ENCODE data around the gene STPG1.

STPG1 gene

DNA sequence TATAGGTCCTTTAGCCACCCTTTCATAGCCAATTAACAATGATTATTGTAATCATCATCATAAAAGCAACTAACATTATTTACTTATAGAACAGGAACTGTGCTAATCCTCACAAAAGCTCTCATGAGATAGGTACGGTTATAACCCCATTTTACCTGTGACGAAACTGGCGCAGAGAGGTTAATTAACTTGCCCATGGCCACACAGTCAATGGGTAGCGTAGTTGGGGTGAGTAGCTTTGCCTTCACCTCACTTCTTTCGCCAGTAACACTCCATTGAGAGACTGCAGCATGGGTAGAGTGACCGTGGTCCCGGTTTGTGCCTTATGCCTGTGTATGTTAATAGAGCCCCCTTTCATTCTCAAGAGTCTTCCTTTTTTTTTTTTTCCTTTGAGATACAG is 12.3 kb upstream of the STPG1 start:
- DNase-seq, result no peak

DNA sequence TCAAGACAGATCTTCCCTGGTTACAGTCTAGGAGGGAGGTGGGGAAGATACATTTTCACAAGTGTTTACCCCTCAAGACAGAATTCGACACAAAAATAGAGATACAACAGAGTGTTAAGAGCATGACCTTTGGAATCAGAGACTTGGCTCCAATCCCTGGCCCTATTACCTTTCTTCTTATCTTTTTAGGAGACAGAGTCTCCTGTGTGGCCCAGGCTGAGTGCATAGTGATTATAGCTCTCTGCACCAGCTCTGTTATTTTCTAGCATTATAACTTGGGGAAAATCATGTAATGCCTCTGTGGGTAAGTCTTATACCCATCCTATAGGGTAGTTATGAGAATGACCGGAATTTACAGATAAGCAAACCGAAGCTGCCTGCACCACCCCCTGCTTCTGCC is 11.9 kb upstream of the STPG1 start:
- DNase-seq, result no peak

DNA sequence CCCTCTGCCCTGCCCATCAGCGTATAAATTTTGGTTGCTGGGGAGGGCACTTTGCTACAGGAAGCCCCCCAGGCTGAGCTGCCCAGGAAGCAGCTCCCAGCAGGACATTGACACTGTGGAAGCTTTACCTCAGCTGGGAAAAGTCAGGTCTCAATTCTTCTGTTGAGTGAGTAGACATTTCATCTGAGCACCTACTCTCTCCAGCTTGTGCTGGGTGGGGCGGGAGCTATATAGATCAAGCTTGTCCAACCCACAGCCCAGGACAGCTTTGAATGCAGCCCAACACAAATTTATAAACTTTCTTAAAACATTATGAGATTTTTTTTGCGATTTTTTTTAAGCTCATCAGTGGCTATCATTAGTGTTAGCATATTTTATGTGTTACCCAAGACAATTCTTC is 11.4 kb upstream of the STPG1 start:
- no peak for DNase-seq

DNA sequence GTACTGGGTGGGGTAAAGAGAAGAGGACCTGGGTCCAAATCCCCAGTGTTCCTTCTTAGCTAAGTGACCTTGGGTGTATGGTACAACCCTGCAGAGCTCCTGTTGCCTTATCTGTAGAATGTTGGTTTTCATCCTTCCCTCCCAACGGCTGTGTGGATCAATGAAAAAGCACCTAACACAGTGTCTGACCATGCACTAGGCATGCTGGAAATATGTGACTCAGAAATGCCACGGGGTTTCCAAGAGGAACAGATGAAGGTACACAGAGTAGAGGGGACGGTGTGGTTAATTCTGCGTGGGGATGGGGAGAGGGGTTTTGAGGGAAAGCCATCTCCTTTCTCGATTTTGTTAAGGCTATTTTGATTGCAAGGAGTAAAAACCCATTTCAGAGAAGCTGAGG is 10.6 kb upstream of the STPG1 start:
- peak; percentile 19 for DNase-seq

DNA sequence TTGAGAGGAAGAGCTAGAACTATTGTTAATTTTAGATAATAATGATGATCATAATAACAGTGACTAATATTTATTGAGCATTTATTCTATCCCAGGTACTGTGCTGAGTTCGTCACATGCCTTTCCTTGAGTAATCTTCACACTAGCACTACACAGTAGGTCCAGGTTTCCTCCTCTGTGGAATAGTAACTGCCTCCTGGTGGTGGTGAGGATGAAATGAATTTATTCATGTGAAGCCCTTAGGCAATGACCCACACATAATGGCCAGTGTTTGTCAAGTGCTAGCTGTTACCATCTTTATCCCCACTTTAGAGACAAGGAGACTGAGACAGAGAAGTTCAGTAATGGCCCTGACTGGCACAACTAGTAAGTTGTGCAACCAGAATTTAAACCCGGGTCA is 7.9 kb upstream of the STPG1 start:
- DNase-seq, result no peak

DNA sequence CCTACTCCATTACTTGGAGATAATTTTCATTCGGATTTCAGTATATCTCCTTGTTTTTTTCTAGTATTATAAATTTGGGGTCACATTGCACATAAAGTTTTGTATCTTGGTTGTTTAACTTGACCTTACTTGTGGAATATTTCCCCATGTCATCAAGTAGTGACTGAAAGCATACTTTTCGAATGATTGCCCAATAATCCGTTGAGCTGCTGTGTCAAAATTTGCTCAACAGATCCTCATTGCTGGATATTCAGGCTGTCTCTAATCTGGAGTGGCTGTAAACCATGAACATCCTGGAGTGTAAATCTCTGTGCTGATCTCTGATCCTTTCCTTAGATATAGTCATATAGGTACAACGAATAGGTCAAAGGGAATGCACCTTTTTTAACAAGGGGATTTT is 7.0 kb upstream of the STPG1 start:
- no peak for DNase-seq

DNA sequence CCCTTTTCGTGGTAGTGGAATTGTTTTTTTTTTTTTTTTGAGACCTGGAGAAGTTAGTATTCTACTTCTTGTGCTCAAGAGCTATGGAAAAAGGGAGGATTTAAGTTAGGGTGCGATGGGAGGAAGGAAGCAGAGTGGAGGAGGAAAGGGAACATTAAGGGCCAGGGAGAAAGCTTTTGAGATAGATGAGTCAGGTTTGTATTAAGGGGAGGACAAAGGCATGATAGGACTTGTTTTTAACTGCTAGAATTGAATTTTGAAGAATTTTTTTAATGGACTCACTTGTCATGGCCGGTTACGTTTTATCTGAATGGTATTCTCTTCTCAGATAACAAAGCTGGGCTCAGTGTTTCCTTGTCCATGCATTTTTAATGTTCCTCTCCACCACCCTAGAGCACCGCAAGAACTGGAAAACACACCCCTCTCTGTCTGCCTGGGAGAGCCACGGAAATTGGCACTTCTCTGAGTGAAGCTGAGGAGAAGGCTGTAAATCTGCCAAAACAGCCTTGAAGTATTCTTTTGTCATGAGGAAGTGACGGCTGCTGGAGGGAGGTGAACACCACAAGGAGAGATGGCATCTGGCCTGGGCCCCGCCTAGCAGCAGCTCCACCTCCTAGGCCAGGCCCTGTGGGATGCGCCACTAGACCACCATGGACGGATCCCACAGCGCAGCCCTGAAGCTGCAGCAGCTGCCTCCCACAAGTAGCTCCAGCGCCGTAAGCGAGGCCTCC is 5.5 kb upstream of the STPG1 start:
- no peak for DNase-seq

DNA sequence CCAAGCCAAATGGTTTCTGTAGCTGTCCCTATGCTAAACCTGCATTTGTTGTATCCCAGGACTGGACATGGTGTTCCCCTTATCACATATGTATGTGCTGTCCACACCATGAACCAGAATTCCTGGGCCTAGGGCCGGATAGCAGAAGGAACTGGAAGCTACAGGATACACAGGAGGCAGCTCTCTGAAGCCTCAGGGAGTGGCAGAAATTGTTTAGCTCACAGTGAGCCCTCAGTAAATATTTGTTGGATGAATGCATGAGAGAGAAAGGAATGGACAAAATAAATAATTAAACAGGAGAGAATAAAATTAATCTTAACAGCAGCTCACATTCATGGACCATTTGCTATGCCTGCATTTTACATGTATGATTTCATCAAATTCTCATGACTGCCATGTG is 4.1 kb upstream of the STPG1 start:
- no peak for DNase-seq

DNA sequence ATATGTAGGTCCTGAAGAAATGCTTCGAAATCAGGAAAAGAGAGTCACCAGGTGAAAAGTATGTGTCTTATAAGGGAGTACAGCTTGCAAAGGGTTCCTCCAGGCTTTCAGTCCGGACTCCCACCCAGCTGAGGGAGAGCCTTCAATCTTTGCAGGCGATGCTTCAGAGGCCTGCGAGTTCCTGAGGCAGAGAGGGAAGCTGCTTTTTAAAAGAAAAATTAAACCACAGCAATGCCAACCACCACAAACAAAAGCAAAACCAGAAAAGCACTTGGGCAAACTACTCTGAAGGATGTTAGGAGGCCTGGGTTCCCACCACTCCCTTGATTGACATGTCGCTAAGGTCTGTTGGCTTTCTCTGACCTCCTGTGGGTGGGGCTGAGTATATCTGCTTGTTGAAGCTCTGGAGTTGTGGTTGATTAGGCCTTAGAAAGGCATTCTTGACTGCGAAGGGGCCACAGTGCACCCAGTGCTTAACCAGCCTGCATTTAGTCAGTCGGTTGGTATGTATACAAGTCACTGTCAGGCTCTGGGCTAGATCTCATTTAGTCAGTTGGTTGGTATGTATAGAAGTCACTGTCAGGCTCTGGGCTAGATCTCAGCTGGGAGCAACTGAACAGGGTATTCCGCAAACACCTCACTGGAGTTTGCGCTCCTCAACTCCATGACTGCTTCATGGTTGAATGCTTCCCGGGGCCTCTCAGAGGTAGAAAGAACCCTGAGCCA is 3.2 kb upstream of the STPG1 start:
- peak; percentile 52 for DNase-seq

DNA sequence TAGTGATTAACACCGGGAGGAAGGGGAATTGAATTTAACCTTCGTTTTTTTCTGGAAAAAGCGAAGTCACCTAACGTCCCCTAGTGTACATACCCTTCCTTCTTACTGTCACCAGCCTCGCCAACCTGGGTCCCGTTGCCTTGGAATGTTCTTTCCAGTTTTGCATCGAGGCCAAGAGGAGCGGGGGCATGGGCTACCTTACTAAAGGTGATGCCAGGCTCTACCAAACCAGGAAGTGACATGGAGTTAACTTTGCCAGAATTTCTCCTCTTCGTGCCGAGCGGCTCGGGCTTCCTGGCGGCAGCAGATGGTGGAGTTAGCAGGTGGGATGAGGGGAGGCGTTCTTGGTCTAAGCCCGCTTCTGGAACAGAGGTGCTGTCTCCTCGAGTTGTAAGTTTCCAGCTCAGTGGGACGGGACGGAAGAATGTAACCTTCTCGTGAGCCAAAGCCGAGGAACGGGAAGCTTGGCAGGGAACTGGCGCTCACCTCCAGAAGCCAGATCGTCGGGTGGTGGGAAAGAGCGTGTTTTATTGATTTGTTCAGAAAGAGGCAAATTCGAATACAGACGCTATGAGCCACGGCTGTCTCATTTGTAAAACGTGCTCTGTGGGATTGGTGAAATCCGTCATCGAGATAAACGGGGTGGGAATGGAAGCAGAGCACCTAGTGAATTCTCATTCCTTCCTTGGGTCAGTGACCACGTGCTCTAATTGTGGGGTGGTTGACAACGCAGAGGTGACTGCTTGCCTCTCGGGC is 2.5 kb upstream of the STPG1 start:
- peak; percentile 19 for DNase-seq

DNA sequence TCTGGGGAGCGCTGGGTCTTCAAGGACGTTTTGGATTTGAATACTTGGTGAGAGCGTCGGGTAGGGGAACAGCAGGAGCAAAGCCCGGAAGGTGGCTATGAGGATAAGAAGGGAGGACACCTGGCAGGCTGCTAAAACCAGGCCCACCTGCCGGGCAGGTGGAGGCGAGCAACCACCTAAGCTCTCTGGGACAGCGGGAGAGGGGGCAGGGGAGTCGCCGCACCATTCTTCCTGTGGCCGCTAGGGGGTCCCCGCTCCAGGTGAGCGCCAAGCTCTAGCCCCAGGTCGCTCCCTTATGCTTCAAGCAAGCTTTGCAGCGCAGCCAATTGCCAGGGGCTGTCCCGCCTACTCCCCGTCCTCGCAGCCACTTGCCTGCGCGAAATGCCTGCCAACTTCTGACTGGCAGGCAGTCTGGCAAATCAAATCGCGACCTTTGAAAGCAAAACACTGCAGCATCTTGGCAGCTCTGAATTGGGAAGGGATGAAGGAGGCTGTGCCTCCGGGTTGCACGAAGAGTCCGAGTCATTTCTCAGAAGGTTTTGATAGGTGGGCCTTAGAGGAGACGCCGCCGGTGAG is 1.8 kb upstream of the STPG1 start, which contains the start of gene NIPAL3:
NIPAL3 (plus strand) TSS at position 469 of the 576 bp plus-strand sequence. CDS start 3,746 bp downstream, outside the sequence.
- peak; percentile 99 for DNase-seq

DNA sequence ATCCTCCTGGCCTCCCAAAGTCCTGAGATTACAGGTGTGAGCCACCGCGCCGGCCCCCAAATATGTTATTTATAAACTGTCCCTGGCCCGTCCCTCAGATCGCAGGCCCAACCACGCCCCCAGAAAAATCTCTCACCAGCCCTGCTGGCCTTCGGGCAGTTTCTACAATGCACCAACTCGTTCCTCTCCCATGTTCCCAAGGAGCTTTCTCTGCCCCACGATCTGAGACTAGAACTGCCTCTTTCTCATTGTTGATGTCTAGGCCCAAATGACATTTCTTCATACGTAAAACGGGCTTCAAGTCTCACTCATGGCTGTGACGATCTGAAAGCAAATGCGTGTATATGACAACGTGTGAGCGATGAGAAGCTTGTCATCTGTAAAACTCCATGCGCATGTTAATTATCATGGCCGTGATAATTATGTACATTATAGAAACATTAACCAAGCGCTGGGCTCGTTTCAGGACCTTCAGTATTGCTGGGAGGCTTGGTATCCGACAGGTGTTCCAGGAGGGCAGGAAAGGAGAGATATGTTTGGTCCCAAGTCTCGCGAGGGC is 1.3 kb upstream of the STPG1 start:
- DNase-seq, result no peak

DNA sequence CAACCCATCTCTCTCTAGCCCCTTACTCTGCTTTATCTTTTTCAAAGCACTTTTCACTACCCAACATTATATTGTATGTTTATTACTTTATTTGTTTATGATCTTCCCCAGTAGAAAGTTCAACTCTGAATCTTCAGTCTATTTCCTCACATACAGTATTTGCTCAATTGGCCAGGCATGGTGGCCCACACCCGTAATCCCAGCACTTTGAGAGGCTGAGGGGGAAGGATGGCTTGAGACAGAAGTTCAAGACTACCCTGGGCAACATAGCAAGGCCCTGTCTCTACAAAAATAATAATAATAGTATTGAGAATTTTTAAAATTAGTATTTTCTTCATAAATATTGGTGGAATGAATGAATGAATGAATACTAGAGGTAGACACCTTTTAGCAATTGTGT is 1.2 kb downstream of the STPG1 start:
- DNase-seq, result no peak

DNA sequence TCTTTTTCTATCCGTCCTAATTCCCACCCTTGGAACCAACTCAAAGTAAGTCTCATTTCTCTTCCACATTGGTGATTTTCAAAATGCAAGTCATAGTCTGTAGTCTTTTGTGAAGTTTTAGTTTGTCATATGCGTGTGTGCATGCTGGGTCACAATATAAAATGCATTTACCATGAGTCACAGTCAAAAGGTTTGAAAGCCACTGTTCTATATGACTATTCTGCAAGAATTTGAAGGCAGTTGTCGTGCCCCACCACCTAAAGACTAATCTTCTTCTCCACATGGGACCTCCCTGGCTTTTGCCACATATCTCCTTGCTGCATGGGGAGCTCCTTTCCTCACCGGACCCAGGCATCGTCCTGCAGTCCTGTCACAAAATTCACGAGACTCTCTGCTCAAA is 1.6 kb downstream of the STPG1 start:
- no peak for DNase-seq

DNA sequence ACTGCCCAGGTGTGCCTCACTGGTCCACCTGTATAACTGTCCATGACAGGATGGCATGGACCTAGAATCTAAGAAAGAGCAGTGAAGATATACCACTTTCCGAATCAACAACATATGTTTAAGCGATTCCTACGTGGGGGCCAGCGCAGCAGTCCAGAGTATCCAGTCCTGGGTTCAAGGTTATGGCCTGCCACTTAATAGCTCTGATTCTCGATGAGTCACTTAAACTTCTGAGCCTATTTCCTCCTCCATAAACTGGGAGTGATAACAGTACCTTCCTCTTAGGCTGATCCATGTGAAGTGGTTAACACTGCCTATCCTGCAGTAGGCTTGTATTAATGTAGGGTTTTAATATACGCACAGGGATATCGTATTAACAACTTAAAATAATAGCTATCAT is 2.8 kb downstream of the STPG1 start:
- no peak for DNase-seq

DNA sequence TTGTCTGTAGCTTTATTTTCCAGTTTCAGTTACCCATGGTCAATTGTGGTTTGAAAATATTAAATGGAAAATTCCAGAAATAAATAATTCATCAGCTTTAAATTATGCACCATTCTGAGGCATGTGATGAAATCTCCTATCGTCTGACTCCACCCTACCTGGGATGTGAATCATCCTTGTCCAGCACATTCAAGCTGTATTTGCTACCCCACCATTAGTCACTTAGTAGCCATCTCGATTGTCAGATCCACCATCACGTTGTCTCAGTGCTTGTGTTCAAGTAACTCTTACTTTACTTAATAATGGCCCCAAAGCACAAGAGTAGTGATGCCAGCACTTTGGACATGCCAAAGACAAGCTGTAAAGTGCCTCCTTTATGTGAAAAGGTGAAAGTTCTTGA is 4.0 kb downstream of the STPG1 start:
- DNase-seq, result no peak

DNA sequence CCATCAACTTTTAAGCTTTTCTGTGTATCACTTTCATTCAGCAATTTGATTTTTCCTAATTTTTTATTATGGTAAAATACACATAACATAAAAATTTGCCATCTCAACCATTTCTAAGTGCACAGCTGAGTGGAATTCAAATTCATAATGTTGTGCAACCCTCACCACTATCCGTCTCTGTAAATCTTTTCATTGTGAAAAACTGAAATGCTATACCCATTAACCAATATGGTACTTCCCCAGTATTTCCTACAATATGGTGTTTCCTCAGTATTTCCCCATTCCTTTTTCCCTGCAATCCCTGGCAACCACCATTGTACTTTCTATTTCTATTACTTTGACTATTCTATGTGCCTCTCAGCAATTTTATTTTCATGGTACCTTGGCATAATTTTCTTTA is 6.8 kb downstream of the STPG1 start:
- no peak for DNase-seq

DNA sequence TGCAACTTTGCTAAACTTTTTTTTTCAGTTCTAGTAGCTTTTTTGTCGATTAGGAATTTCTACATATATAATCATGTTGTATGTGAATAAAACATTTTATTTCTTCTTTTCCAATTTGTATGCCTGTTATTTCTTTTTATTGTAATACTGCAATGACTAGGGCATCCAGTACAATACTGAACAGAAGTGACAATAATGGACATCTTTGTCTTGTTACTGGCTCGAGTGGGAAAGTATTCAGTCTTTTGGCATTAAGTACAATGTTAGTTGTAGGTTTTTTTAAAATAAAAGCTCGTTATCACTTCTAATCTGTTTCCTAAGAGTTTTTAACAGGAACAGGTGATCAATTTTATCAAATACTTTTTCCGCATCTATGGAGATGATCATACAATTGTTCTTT is 9.8 kb downstream of the STPG1 start:
- no peak for DNase-seq

DNA sequence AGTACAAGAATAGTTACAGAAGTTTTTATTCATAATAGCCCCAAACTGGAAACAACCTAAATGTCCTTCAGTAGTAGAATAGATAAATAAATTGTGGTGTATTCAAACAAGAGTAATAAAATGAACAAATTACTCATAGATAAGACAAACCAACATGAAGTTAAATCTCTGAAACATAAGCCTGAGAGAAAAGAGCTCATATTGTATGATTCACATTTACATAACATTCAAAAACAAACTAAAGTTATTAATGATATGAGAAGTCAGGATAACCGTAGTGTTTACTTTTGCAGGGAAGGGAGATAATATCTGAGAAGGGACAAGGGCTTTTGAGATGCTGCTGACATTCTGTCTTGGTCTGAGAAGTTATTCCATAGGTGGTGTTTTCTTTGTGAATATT is 13.5 kb downstream of the STPG1 start:
- DNase-seq, result no peak

DNA sequence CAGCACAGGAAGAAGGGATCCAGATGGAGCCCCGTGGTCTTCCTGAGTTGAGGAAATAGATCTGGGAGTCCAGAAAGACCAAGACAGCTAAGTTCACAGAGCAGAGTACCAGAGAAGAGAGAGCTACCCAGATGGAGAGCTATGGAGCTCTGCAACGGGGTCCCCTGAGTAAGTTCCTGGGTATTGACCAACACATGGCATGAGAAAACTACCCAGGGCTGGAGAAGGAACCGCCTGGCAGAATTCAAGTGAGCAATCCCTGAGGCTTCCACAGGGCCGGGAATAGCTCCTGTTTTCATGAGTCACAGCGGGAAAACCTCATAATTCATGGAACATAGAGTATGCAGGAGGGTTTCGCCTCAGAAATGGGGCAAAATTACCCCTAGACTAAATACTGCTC is 19.7 kb downstream of the STPG1 start:
- DNase-seq, result no peak

DNA sequence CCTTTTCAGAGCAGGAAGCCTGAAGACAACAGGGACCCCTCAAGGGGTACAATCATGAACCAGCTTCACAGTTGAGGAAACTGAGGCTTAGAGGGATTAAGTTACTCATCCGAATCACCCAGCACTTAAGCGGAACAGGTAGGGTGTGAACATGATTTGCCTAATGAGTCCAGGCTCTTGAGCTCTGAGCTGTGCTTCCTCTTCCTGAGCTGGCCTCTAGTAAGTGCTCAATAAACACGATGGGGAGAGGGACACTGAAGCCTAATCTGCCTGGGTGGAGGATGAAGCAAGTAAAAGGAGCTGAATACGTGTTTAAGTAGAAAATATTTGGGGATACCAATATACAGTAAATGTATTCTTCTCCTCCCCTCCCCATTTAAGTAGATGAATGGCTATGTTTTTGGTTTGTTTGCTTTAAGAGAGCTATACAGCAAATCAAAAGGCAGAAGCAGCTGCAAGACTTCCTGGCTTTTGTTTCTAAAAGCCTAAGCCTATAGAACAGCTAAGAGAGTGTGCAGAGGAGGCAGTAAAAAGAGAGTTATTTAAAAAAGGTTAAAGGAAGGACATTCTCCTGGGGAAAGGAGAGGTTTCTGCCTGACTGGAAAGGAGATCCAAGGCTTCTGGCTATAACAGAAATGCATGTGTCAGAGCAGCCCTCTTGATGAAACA is 20.5 kb downstream of the STPG1 start:
- no peak for DNase-seq

DNA sequence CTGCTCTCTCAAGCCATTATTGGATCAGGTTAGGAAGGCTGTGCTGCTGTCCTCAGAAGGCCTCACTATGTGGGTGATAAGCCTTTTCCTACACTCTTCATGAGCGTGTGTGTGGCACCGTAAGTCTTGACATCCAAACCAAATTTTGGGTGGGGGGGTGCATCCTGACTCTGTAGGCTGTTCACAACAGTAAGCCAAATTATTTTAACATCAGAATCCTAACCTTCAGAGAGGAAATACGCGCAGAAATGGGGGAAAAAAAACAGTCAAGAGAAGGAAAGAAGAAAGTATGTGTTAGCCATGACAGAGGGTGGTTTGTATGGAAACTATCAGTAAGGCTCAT is 21.0 kb downstream of the STPG1 start:
- DNase-seq, result no peak
